T-helper 1 cell (primary cell): Measurements from ENCODE around the gene PKLR.
A peak's percentile ranks its signal among the peaks of the same experiment; 100 is the strongest.
"Not testable (repeated sequence)": the region's sequence is repeated elsewhere in the genome, so short reads cannot be mapped to it uniquely, and the experiment has no call there.

Experiments used
- DNase-seq, 5 donors: peaks; one replicate each; pipeline ENCODE4 v3.0.0-alpha.2; 2012 to 2020

Gene PKLR

DNA sequence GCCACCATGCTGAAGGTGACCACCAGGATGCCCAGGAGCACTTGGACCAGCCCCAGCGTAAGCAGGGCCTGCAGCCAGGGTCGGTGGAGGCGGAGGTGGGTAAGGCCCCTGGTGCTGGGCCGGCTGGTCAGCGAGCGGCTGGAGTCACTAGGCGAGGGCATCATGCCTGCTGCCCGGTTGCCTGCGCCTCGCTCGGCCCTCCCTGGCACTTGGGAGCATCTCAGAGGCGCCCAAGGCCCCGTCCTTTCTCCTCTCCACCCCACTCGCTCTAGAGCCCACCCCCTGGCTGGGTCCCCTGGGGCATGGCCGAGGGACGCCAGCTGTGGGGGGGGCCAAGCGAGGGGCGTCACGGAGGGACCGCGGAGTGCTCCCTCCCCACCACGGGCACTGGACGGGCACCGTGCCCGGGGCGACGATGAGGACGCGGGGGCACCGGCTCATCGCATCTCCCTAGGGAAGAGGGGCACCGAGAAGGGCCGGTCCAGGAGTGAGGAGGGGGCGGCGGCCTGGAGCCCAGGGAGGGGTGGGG, 46.5 kb downstream of the PKLR start:
- no peak for DNase-seq

DNA sequence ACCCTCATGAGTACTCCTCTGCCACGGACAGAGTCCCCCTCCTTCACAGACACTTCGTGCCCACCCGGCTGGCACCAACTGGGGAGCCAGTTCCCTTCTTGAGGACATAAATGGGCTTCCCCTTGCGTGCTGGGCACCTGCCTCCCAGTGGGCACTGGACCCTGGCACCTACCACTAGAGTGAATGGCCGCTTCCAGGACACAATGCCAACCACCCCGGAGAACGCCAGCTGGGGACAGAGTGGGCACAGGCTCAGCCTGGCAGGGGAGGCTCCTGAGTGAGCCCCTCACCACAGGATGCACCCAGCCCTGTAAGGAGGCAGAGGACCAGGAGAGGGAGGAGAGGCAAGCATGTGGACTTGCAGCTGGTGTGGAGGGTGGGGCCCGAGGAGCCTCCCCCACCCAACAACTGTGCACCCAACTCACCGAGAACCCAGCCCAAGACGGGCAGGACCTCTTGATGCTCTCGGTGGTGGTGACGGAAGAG, 47.0 kb downstream of the PKLR start:
- DNase-seq, result no peak

DNA sequence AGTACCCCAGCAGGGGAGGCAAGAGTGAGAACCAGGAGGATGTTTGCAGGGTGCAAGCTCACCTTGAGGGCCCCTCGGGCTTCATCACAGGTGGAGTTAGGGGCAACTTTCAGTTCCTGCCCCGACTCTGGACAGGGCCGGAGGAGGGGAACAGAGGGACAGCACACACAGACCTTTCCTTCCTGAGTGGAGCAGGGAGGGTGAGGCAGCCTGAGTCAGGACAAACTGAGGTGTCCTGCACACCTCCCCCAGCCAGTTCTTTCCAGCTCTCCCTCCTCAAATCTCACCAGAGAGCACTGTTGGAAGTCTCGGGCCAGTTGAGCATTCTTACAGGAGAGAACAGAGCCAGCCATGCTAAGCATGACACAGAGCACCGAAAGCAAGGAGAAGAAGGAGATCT, 47.4 kb downstream of the PKLR start:
- no peak for DNase-seq

DNA sequence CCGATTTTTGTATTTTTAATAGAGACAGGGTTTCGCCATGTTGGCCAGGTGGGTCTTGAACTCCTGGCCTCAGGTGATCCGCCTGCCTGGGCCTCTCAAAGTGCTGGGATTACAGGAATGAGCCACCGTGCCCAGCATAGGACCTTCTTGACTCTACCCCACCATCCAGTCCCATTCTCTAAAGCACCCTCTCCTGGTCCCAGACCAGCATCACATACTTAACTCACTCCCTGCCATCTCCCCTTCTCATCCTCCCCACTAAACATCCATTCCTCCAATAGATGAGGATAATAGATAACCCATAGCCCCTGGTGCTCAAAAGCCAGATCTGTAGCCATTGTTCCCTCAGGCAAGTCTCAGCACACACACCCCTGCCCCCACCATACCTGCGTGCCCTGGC, 48.0 kb downstream of the PKLR start:
- no peak for DNase-seq

DNA sequence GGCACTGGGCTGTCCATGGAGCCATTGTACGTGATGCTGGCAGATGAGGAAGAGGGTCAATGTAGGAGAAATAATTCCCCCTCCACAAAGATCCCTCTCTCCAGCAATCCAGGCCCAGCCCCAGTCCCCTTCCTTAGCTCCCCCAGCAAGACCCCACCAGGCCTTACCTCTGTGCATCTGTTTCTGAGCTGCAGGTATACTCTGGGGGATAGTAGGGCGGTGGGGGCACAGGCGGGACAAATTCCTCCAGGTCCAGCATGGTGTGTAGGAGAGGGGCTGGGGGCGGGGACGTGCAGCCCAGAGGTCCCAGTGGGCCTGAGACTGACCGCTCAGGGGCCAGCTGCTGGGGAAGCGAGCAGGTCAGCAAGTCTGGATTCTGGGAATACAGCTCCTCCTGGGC, 49.7 kb downstream of the PKLR start:
- DNase-seq, result no peak

- DNase-seq, result peak; percentile 91 to 96 (median 94)
Measured at GRCh38 chr1:155250633-155251449, 50.4 kb downstream of the PKLR start.

DNA sequence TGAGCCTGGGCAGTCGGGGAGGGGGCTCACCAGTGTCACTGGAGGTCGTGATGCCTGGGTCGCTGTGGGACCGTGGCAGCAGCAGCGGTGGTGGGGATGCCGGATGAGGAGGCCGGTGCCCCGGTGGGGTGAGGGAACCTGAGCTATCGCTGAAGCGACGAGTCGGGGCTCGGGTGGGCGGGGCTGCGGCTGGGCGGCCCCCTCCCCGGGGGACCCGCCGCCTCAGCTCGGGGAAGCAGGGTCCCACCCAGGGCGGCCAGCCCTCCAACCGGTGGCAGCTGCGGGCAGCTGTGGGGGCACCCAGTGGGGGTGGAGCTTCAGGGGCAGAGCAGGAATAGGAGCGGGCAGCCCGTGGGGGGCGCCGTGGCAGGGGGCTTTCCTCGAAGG, 51.0 kb downstream of the PKLR start:
- no peak for DNase-seq

DNA sequence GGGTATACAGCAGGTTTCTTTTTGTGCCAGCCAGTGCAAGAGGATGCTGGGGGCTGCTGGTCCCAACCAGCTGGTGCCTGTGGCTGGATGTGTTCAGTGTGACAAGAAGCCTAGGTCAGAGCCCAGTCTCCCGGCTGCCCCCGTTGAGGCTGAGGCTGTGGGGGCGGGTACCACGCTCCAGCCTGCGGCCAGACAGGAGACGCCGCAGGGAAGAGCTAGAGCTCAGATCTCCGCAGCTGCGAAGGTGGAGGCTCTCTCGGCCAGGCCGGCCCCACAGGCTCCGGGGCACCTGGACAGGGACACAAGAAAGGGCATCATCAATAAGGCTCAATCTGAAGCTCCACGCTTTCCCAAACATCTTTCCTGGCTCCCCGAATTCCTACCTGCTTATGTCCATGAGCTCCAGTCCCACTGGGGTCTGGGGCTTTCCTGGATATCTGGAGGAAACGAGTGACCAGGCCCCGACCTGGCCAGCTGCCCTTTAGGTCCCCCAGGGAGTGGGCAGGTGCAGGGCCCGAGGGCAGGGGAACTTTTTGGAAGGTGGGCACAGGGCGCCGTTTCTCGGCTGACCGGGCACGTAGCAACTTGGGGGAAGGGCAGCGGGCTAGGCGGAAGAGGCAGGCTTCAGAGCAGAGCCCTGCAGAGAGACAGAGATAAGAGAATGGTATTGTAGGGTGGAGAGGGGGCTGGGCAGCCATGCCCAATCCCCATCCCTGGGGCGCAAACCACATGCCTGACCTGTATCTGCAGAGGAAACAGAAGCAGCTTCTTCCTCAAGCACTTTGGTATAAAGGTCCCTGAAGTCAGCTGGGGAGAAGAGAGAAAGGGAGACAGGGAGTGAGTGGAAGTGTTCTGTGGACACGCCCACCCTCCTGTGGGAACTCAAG, 53.3 kb downstream of the PKLR start:
- no peak for DNase-seq

- DNase-seq, result not testable (repeated sequence)
Measured at GRCh38 chr1:155246796-155247195, 54.4 kb downstream of the PKLR start.

GRCh38 chr1:155245163-155245524, 56.1 kb downstream of the PKLR start:
- DNase-seq, result no peak

DNA sequence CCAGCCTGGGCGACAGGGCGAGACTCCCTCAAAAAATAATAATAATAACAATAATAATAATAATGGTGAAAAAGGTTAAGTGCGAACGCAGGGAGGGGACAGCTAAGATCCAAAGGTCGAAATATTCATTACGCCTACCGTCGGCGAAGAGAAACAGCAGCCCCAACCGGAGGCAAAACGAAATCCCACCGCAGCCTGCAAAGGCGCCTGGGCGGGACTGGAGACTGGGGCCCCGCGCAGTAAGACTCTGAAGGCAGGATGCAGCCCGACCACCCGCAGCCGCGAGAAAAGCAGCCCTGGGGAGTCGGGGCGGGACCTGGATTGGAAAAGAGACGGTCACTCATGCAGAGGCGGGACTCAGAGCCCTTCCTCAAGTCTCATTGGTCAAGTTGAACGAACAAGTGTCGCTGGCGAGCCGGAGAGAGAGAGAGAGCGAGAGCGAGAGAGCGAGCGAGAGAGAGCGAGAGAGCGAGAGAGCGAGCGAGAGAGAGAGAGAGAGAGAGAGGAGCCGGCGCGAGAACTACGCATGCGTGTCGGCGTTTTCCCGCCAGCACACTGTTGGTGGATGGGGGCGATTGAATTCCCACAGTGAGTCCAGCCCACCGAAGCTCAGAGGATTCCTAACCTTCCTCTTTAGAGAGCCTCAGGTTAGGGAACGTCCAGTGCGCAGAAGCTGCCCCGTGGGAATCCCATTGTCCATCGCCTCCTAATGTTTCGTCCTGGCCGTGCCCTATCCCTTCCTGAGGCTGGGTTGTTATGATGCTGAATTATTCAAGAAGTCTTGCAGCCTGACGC, 56.7 kb downstream of the PKLR start:
- DNase-seq, result peak; percentile 87 to 99 (median 90)

DNA sequence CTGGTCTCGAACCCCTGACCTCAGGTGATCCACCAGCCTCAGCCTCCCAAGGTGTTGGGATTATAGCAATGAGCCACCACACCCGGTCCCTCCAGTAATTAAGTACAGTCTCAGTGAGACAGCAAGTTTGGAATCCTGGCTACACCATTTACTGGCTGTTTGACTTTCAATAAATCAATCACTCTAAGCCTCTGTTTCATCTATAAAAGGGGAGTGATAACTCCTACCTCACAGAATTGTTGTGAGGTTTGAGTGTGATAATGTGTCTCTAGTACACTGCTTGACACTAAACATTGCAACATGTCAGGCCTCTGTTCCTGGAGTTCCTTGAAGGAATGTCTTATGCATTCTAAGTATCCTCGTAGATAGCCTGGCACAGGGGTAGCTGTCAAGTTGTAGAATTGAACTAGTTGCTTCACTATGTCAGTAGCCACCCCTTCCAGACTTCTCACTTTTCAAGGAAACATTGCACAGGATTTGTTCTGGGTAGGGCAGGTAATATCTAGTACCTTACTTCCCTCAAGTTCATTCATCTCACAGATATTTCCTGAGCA, 58.4 kb downstream of the PKLR start:
- no peak for DNase-seq

- DNase-seq, result peak in 1 of 5 donors; percentile 27
Measured at GRCh38 chr1:155241841-155242264, 59.4 kb downstream of the PKLR start.

DNA sequence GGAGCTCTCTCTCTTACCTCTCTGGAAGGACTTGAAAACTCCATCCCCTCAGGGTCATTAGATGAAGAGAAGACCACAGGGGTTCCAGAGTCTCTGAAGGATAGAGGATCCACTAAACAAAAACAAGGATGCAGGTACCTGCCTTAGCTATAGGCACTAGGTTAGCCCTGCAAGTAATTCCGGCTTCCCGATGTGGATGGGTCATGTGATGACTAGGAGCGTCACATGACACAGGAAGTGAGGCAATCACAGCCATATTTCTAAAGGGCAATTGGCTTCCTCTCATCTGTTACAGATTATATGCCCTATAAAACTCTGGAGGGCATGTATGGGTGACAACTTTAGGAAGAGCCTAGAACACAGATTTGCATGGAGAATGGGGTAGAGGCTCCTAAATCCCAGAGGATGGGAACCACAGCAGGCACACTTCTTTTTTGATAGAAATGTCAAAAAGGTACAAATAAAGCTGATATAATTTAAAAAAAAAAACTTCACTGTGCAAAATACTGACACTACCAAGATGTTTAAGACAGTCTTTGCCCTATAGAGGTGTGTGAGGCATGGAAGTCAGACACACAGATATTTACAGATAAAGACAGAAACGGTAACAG, 60.1 kb downstream of the PKLR start:
- peak; percentile 28 to 82 (median 56) for DNase-seq
